AG09309 (cell line): ENCODE data around the gene MYL6B.
A peak's percentile ranks its signal among the peaks of the same experiment; 100 is the strongest.

Experiments
- DNase-seq: peaks from one replicate; pipeline ENCODE4 v3.0.0-alpha.2; 2010; ENCODE audit warnings: low read depth
- H3K4me3 ChIP-seq: 2 replicates; pipeline ENCODE4 v1.5.1; 2011; ENCODE audit warnings: mild to moderate bottlenecking, low read depth, low read length, moderate library complexity; ENCODE audit not compliant: control insufficient read depth
- CTCF ChIP-seq: IDR thresholded peaks from 2 replicates; pipeline ENCODE4 v1.5.1; 2011; ENCODE audit warnings: mild to moderate bottlenecking, low read depth, low read length, inconsistent platforms; ENCODE audit not compliant: insufficient read depth, control insufficient read depth; ENCODE audit errors: missing control alignments

The MYL6B gene

GRCh38 chr12:56198836-56199235 is 46.4 kb downstream of the MYL6B start:
- TF ChIP-seq CTCF, result no peak
- H3K4me3 ChIP-seq, result no peak overlapping the region
- DNase-seq, result no peak

GRCh38 chr12:56202366-56202765 is 50.0 kb downstream of the MYL6B start:
- no peak for TF ChIP-seq CTCF
- no peak for DNase-seq
- no peak overlapping the region for H3K4me3 ChIP-seq

GRCh38 chr12:56202838-56203237 is 50.5 kb downstream of the MYL6B start:
- no peak overlapping the region for H3K4me3 ChIP-seq
- TF ChIP-seq CTCF, result no peak
- DNase-seq, result no peak

GRCh38 chr12:56204275-56204674 is 51.9 kb downstream of the MYL6B start:
- TF ChIP-seq CTCF, result no peak
- no peak overlapping the region for H3K4me3 ChIP-seq
- no peak for DNase-seq

GRCh38 chr12:56205445-56205844 is 53.1 kb downstream of the MYL6B start:
- no peak overlapping the region for H3K4me3 ChIP-seq
- no peak for TF ChIP-seq CTCF
- no peak for DNase-seq

- no peak overlapping the region for H3K4me3 ChIP-seq
- no peak for DNase-seq
- TF ChIP-seq CTCF, result peak; percentile 52
Observed at GRCh38 chr12:56206452-56207166, 54.2 kb downstream of the MYL6B start.
